ENCODE data around the gene PREB. TPM values are rescaled to one million over a fixed set of nuclear protein-coding genes. Genes with fewer than 3 reads are reported as not detected.

Gene PREB
- total and polyA plus RNA-seq, 2 of the 13 experiments (the other 11 are each of a cell fraction or from before 2014, with no cell fraction given), result 112 to 192 TPM

GRCh38 chr2:27087823-27088410, 46.5 kb downstream of the PREB start (continued):
- 0 out of 2 replicates have a peak, but pooled peaks have one; percentile 12 for TF ChIP-seq PAXIP1 (CRISPR knock-in tag; conservative IDR thresholded peaks at IDR 0.05)
- no peak for TF ChIP-seq TRIM24 (CRISPR knock-in tag; IDR thresholded peaks at IDR 0.05)
- no peak for TF ChIP-seq NR2F6 (IDR thresholded peaks at IDR 0.05)
- 0 out of 2 replicates have a peak, but pooled peaks have one; percentile 4 for TF ChIP-seq NR2F6 (CRISPR knock-in tag; IDR thresholded peaks at IDR 0.05)

- no peaks in the 10 kb centered on the region for H3K9me3 ChIP-seq (ENCODE audit: low read length)
- H3K9ac ChIP-seq (ENCODE audit: insufficient read depth, low read depth, low read length), result peak within 1 kb of the TSS; percentile 74
- peak within 1 kb of the TSS; percentile 65 for H3K27ac ChIP-seq (ENCODE audit: extremely low read length, insufficient read depth, low read length)
- peaks cover 0 to under 1% of the 10 kb centered on the region in 2 experiments; a peak in 3 of 5 replicates for H3K36me3 ChIP-seq (replicated peaks in 1 of 2; ENCODE audit: control insufficient read depth in 1 of 2, insufficient read depth in 2 of 2, low read length in 2 of 2)
- ChIA-PET POLR2A (interaction anchor here (0.7 to 9.2 kb wide), 20 partner anchors 9 to 216 kb away, joined by 3 to 106 read pairs (median 4); partner anchors contain the start of genes ABHD1, AGBL5, ATRAID and OST4), CTCF (ENCODE audit: low intra/inter-chr PET ratio, low total read pairs) (interaction anchor here (0.8 to 2.0 kb wide), 4 partner anchors 11 to 217 kb away, joined by 3 to 9 read pairs (median 4); no protein-coding TSS in a partner anchor)
- ATAC-seq, result peak; percentile 69
- in situ Hi-C loops (cut with HindIII; ENCODE audit: extremely low pct_ligation_motif_present, low pct_unique_long_range_greater_than_20kb), result no loop called here
- peaks cover 47% of the 10 kb centered on the region for H3K79me2 ChIP-seq (ENCODE audit: insufficient read depth, low read length)
- peaks cover 74% of the 10 kb centered on the region for H3K4me1 ChIP-seq (ENCODE audit: insufficient read depth, low read length)
- no peak within 1 kb of the TSS for H2AFZ ChIP-seq (ENCODE audit: low read length)
- TSS peak; percentile 57 for BruUV-seq (replicated peaks)
- H4K20me1 ChIP-seq (ENCODE audit: insufficient read depth, low read length), result no peaks in the 10 kb centered on the region
- intact Hi-C loops (cut with micrococcal nuclease; ENCODE audit: unreplicated experiment), result loop anchor here (1.0 to 10.0 kb wide), 4 partner anchors 37 to 1160 kb away; partner anchors contain the start of gene TMEM214
- DNase-seq (ENCODE audit: low spot score), result peak; percentile 58
- no peaks in the 10 kb centered on the region for H3K27me3 ChIP-seq (ENCODE audit: control insufficient read depth in 1 of 2, insufficient read depth in 2 of 2, low read length in 2 of 2)
- peak within 1 kb of the TSS; percentile 74 to 99 (median 75) for H3K4me3 ChIP-seq (replicated peaks in 1 of 3; ENCODE audit: insufficient read depth in 1 of 3, low read depth in 2 of 3, low read length in 3 of 3)
- peak within 1 kb of the TSS; percentile 97 for H3K4me2 ChIP-seq (ENCODE audit: low read depth, low read length)
- WGBS (ENCODE audit: low lambda C conversion rate), result under 1% methylated on average over 35 of the region's 54 CpGs
- peak; percentile 12 for FAIRE-seq
- TF ChIP-seq ZNF260 (CRISPR knock-in tag; IDR thresholded peaks at IDR 0.05; ENCODE audit: borderline replicate concordance, low read depth) (no peak), YY1 (IDR thresholded peaks at IDR 0.05; ENCODE audit: insufficient read depth, insufficient replicate concordance, low read depth, low read length) (no peak), PTBP1 (IDR thresholded peaks at IDR 0.05; ENCODE audit: low read depth, low read length, poor library complexity, severe bottlenecking) (no peak), MEIS2 (CRISPR knock-in tag; IDR thresholded peaks at IDR 0.05) (no peak), BRCA1 (CRISPR knock-in tag; IDR thresholded peaks at IDR 0.05) (no peak), ARHGAP35 (CRISPR knock-in tag; IDR thresholded peaks at IDR 0.05; ENCODE audit: borderline replicate concordance) (peak; percentile 37; the same call in 1 of the 2 replicates), ZFX (CRISPR knock-in tag; IDR thresholded peaks at IDR 0.05; ENCODE audit: low read depth) (peak; percentile 87), ZNF253 (CRISPR knock-in tag; IDR thresholded peaks at IDR 0.05; ENCODE audit: borderline replicate concordance) (no peak), GLI4 (CRISPR knock-in tag; IDR thresholded peaks at IDR 0.05; ENCODE audit: borderline replicate concordance) (no peak), ZNF639 (CRISPR knock-in tag; conservative IDR thresholded peaks at IDR 0.05) (no peak; the same call in 1 of the 2 replicates), ZC3H4 (CRISPR knock-in tag; IDR thresholded peaks at IDR 0.05; ENCODE audit: borderline replicate concordance) (no peak), ZNF451 (CRISPR knock-in tag; IDR thresholded peaks at IDR 0.05) (no peak)
These were observed 47.5 kb downstream of the PREB start, which contains the start of gene KHK for GRCh38 chr2:27086724-27087593. TSS of gene KHK (plus strand) at chr2:27086772. CDS start at chr2:27087260, 488 bp downstream.

All from HepG2 (cell line).